Mesendoderm (in vitro differentiated cells): ENCODE measurements around the gene ASPG.

Experiments
- DNase-seq: peaks from one replicate; pipeline ENCODE4 v3.0.0; 2013
- H2AK5ac ChIP-seq: 2 replicates; pipeline ENCODE4 v1.6.1; 2013; ENCODE audit warnings: low read length, inconsistent platforms
- H2BK120ac ChIP-seq: 2 replicates; pipeline ENCODE4 v1.6.1; 2013; ENCODE audit warnings: low read depth, mild to moderate bottlenecking, low read length, moderate library complexity, mixed read lengths
- H2BK15ac ChIP-seq: replicated peaks from 2 replicates; pipeline ENCODE4 v1.6.1; 2013; ENCODE audit warnings: low read depth, mild to moderate bottlenecking, moderate library complexity
- H2BK5ac ChIP-seq: 2 replicates; pipeline ENCODE4 v1.6.1; 2013; ENCODE audit warnings: low read length, inconsistent platforms
- H3K18ac ChIP-seq: 2 replicates; pipeline ENCODE4 v1.6.1; 2013; ENCODE audit warnings: mild to moderate bottlenecking, low read length, mixed read lengths
- H3K23ac ChIP-seq: one replicate; pipeline ENCODE4 v1.6.1; 2013; ENCODE audit warnings: low read length
- H3K27ac ChIP-seq: 2 replicates; pipeline ENCODE4 v1.5.1; 2013; ENCODE audit warnings: low read depth, mild to moderate bottlenecking, inconsistent platforms, low read length, moderate library complexity
- H3K27me3 ChIP-seq: 2 replicates; pipeline ENCODE4 v1.6.1; 2013; ENCODE audit warnings: low read length, control low read depth, mild to moderate bottlenecking, inconsistent platforms; ENCODE audit not compliant: insufficient read depth, poor library complexity
- H3K36me3 ChIP-seq: 2 replicates; pipeline ENCODE4 v1.6.1; 2013; ENCODE audit warnings: low read length, inconsistent platforms; ENCODE audit not compliant: control insufficient read depth, insufficient read depth
- H3K4ac ChIP-seq: one replicate; pipeline ENCODE4 v1.6.1; 2013; ENCODE audit warnings: low read depth, mild to moderate bottlenecking, low read length, moderate library complexity
- H3K4me1 ChIP-seq: 2 replicates; pipeline ENCODE4 v1.6.1; 2013; ENCODE audit warnings: low read depth, low read length, inconsistent platforms; ENCODE audit not compliant: control insufficient read depth
- H3K4me2 ChIP-seq: 2 replicates; pipeline ENCODE4 v1.6.1; 2013; ENCODE audit warnings: low read length
- H3K4me3 ChIP-seq: 2 replicates; pipeline ENCODE4 v1.5.1; 2013; ENCODE audit warnings: mild to moderate bottlenecking, low read length
- H3K56ac ChIP-seq: one replicate; pipeline ENCODE4 v1.6.1; 2013; ENCODE audit warnings: low read length
- H3K79me1 ChIP-seq: 2 replicates; pipeline ENCODE4 v1.6.1; 2013; ENCODE audit warnings: low read length, inconsistent platforms
- H3K79me2 ChIP-seq: 2 replicates; pipeline ENCODE4 v1.6.1; 2013; ENCODE audit warnings: mild to moderate bottlenecking, low read length; ENCODE audit not compliant: control insufficient read depth, insufficient read depth
- H3K9ac ChIP-seq: 2 replicates; pipeline ENCODE4 v1.6.1; 2013; ENCODE audit warnings: low read length, inconsistent platforms
- H4K5ac ChIP-seq: one replicate; pipeline ENCODE4 v1.6.1; 2013; ENCODE audit warnings: low read length
- H4K8ac ChIP-seq: one replicate; pipeline ENCODE4 v1.6.1; 2013; ENCODE audit warnings: low read depth, mild to moderate bottlenecking, control low read depth, low read length, moderate library complexity
- WGBS: extraction: QIAGEN DNeasy Blood & Tissue Kit; methylation state at CpG from one replicate; pipeline ENCODE4 v1.1.7; 2013; ENCODE audit warnings: low lambda C conversion rate, missing lambda C conversion rate; ENCODE audit not compliant: insufficient coverage; ENCODE audit errors: extremely low coverage; 5-methylcytosine and 5-hydroxymethylcytosine counted together

The ASPG gene

GRCh38 chr14:104131968-104132732 is 46.6 kb downstream of the ASPG start:
- no peaks in the 10 kb centered on the region for H3K36me3 ChIP-seq
- no peak overlapping the region for H3K23ac ChIP-seq
- H3K4ac ChIP-seq, result no peak overlapping the region
- H2BK120ac ChIP-seq, result no peak overlapping the region
- no peak overlapping the region for H3K56ac ChIP-seq
- peaks cover 3% of the 10 kb centered on the region for H3K4me1 ChIP-seq
- H3K18ac ChIP-seq, result no peak overlapping the region
- H2AK5ac ChIP-seq, result no peak overlapping the region
- no peak overlapping the region for H2BK15ac ChIP-seq
- peaks cover 16% of the 10 kb centered on the region for H3K27me3 ChIP-seq
- no peak for DNase-seq
- no peak overlapping the region for H4K5ac ChIP-seq
- H3K27ac ChIP-seq, result no peak overlapping the region
- H3K4me3 ChIP-seq, result no peak overlapping the region
- H3K79me2 ChIP-seq, result no peaks in the 10 kb centered on the region
- H2BK5ac ChIP-seq, result no peak overlapping the region
- H3K79me1 ChIP-seq, result no peaks in the 10 kb centered on the region
- no peak overlapping the region for H3K4me2 ChIP-seq
- no peak overlapping the region for H3K9ac ChIP-seq
- H4K8ac ChIP-seq, result no peak overlapping the region
- no CpG with 5 or more reads among the region's 23 CpGs for WGBS

- Histone ChIP-seq H3K23ac (no peak overlapping the region), H3K9ac (no peak overlapping the region), H2BK120ac (no peak overlapping the region), H3K27ac (no peak overlapping the region), H3K18ac (no peak overlapping the region), H3K4me1 (peaks cover 3% of the 10 kb centered on the region), H4K5ac (no peak overlapping the region), H2BK15ac (no peak overlapping the region), H3K27me3 (peaks cover 17% of the 10 kb centered on the region), H2AK5ac (no peak overlapping the region), H4K8ac (no peak overlapping the region), H3K4me3 (no peak overlapping the region), H2BK5ac (no peak overlapping the region), H3K36me3 (no peaks in the 10 kb centered on the region), H3K79me1 (no peaks in the 10 kb centered on the region), H3K56ac (no peak overlapping the region), H3K4ac (no peak overlapping the region), H3K4me2 (no peak overlapping the region), H3K79me2 (no peaks in the 10 kb centered on the region)
- no CpG with 5 or more reads among the region's 7 CpGs for WGBS
- DNase-seq, result peak; percentile 40
Observed at GRCh38 chr14:104132981-104133380, 47.5 kb downstream of the ASPG start.

- Histone ChIP-seq H2BK5ac (no peak overlapping the region), H3K9ac (no peak overlapping the region), H3K4me1 (peaks cover 3% of the 10 kb centered on the region), H3K4ac (no peak overlapping the region), H2BK15ac (no peak overlapping the region), H3K18ac (no peak overlapping the region), H3K23ac (no peak overlapping the region), H3K79me2 (no peaks in the 10 kb centered on the region), H4K5ac (no peak overlapping the region), H3K27me3 (peaks cover 17% of the 10 kb centered on the region), H3K4me3 (no peak overlapping the region), H3K56ac (no peak overlapping the region), H2BK120ac (no peak overlapping the region), H3K4me2 (no peak overlapping the region), H4K8ac (no peak overlapping the region), H2AK5ac (no peak overlapping the region), H3K27ac (no peak overlapping the region), H3K79me1 (no peaks in the 10 kb centered on the region), H3K36me3 (no peaks in the 10 kb centered on the region)
- DNase-seq, result no peak
- WGBS, result no CpG with 5 or more reads among the region's 9 CpGs
Observed at GRCh38 chr14:104133496-104133895, 48.0 kb downstream of the ASPG start.

GRCh38 chr14:104134061-104134965 is 48.8 kb downstream of the ASPG start:
- WGBS, result no CpG with 5 or more reads among the region's 31 CpGs

GRCh38 chr14:104135121-104135903 is 49.8 kb downstream of the ASPG start:
- Histone ChIP-seq H2BK5ac (no peak overlapping the region), H3K27ac (no peak overlapping the region), H3K4me1 (peaks cover 3% of the 10 kb centered on the region), H3K27me3 (peaks cover 17% of the 10 kb centered on the region), H2BK15ac (no peak overlapping the region), H2AK5ac (no peak overlapping the region), H3K18ac (no peak overlapping the region), H3K23ac (peak overlapping the region; percentile 66), H3K4me3 (no peak overlapping the region), H3K79me2 (peaks cover 3% of the 10 kb centered on the region), H3K79me1 (peaks cover 1% of the 10 kb centered on the region), H4K8ac (no peak overlapping the region), H4K5ac (no peak overlapping the region), H2BK120ac (no peak overlapping the region), H3K4me2 (peak overlapping the region; percentile 50), H3K36me3 (no peaks in the 10 kb centered on the region), H3K4ac (no peak overlapping the region), H3K9ac (peak overlapping the region; percentile 42), H3K56ac (peak overlapping the region; percentile 74)
- DNase-seq, result peak; percentile 83
- no CpG with 5 or more reads among the region's 47 CpGs for WGBS

More at GRCh38 chr14:104134061-104134965, 48.8 kb downstream of the ASPG start:
- Histone ChIP-seq H4K8ac (no peak overlapping the region), H3K36me3 (no peaks in the 10 kb centered on the region), H2BK15ac (no peak overlapping the region), H3K79me2 (peaks cover 2% of the 10 kb centered on the region), H2BK120ac (no peak overlapping the region), H3K4me3 (no peak overlapping the region), H3K27ac (no peak overlapping the region), H3K27me3 (peaks cover 17% of the 10 kb centered on the region), H2AK5ac (no peak overlapping the region), H3K4me1 (peaks cover 3% of the 10 kb centered on the region), H2BK5ac (no peak overlapping the region), H3K56ac (no peak overlapping the region), H3K79me1 (peaks cover under 1% of the 10 kb centered on the region), H3K4ac (no peak overlapping the region), H4K5ac (no peak overlapping the region), H3K9ac (no peak overlapping the region), H3K4me2 (no peak overlapping the region), H3K18ac (no peak overlapping the region), H3K23ac (no peak overlapping the region)
- DNase-seq, result no peak
